MM.1S (cell line): ENCODE results near the gene CCDC14.

ENCODE experiments used
- DNase-seq: peaks from one replicate; pipeline ENCODE4 v3.0.0-alpha.2; 2015
- H2AFZ ChIP-seq: fragments of 300-600 bp; sonication (generic); 2 replicates; pipeline ENCODE4 v1.6.0; 2016; ENCODE audit warnings: antibody characterized with exemption, low read length
- H3F3A ChIP-seq: fragments of 300-600 bp; sonication (generic); 2 replicates; pipeline ENCODE4 v1.6.1; 2016; ENCODE audit warnings: mild to moderate bottlenecking, antibody characterized with exemption, low read length, moderate library complexity, mixed read lengths; ENCODE audit not compliant: insufficient read depth
- H3K27ac ChIP-seq: fragments of 300-600 bp; sonication (generic); 2 replicates; pipeline ENCODE4 v1.5.1; 2016; ENCODE audit warnings: mild to moderate bottlenecking, low read length
- H3K27me3 ChIP-seq: fragments of 300-600 bp; sonication (generic); replicated peaks from 2 replicates; pipeline ENCODE4 v1.6.0; 2016; ENCODE audit warnings: low read length; ENCODE audit not compliant: insufficient read depth
- H3K36me3 ChIP-seq: fragments of 300-600 bp; sonication (generic); replicated peaks from 2 replicates; pipeline ENCODE4 v1.6.1; 2016; ENCODE audit warnings: mild to moderate bottlenecking, low read length, mixed read lengths; ENCODE audit not compliant: insufficient read depth
- H3K4me1 ChIP-seq: fragments of 300-600 bp; sonication (generic); 2 replicates; pipeline ENCODE4 v1.6.1; 2016; ENCODE audit warnings: low read length, mixed read lengths
- H3K4me2 ChIP-seq: fragments of 300-600 bp; sonication (generic); 2 replicates; pipeline ENCODE4 v1.6.0; 2016; ENCODE audit warnings: low read depth, low read length
- H3K4me3 ChIP-seq: fragments of 300-600 bp; sonication (generic); 2 replicates; pipeline ENCODE4 v1.5.1; 2016; ENCODE audit warnings: low read length, mixed read lengths
- H3K79me2 ChIP-seq: fragments of 300-600 bp; sonication (generic); 2 replicates; pipeline ENCODE4 v1.6.1; 2016; ENCODE audit warnings: mixed run types, low read length, mixed read lengths
- H3K9ac ChIP-seq: fragments of 300-600 bp; sonication (generic); 2 replicates; pipeline ENCODE4 v1.6.1; 2016; ENCODE audit warnings: low read length, mixed read lengths
- H3K9me2 ChIP-seq: fragments of 300-600 bp; sonication (generic); replicated peaks from 2 replicates; pipeline ENCODE4 v1.6.1; 2016; ENCODE audit warnings: mild to moderate bottlenecking, low read length, mixed read lengths; ENCODE audit not compliant: insufficient read depth
- H3K9me3 ChIP-seq: fragments of 300-600 bp; sonication (generic); replicated peaks from 2 replicates; pipeline ENCODE4 v1.6.1; 2016; ENCODE audit warnings: mild to moderate bottlenecking, low read length, mixed read lengths; ENCODE audit not compliant: insufficient read depth
- H4K20me1 ChIP-seq: fragments of 300-600 bp; sonication (generic); 2 replicates; pipeline ENCODE4 v1.6.1; 2016; ENCODE audit warnings: mild to moderate bottlenecking, low read length, moderate library complexity, mixed read lengths; ENCODE audit not compliant: insufficient read depth
- CTCF ChIP-seq: fragments of 300-600 bp; sonication (generic); IDR thresholded peaks from 2 replicates; pipeline ENCODE4 v1.5.1; 2016; ENCODE audit warnings: antibody characterized with exemption, low read length, mixed read lengths
- EZH2 ChIP-seq: fragments of 300-600 bp; sonication (generic); optimal IDR thresholded peaks from 2 replicates; pipeline ENCODE3; 2017; ENCODE audit warnings: low read depth, mild to moderate bottlenecking, antibody characterized with exemption, low read length, mixed read lengths
- EZH2phosphoT487 ChIP-seq: fragments of 300-600 bp; sonication (generic); IDR thresholded peaks from 2 replicates; pipeline ENCODE4 v1.6.1; 2018; ENCODE audit warnings: antibody characterized with exemption, low read length

Gene CCDC14

GRCh38 chr3:123919353-123919752 lies 41.7 kb downstream of the CCDC14 start:
- H3K9ac ChIP-seq: no peak overlapping the region
- no peak overlapping the region for H3K4me2 ChIP-seq
- no peaks in the 10 kb centered on the region for H3K27me3 ChIP-seq
- no peaks in the 10 kb centered on the region for H3F3A ChIP-seq
- no peaks in the 10 kb centered on the region for H3K79me2 ChIP-seq
- H3K9me2 ChIP-seq: no peaks in the 10 kb centered on the region
- DNase-seq: no peak
- no peaks in the 10 kb centered on the region for H3K4me1 ChIP-seq
- H3K27ac ChIP-seq: no peak overlapping the region
- TF ChIP-seq CTCF (no peak), EZH2phosphoT487 (no peak), EZH2 (no peak)
- no peak overlapping the region for H3K4me3 ChIP-seq
- H3K36me3 ChIP-seq: 0 out of 2 replicates have a peak, but pooled peaks cover 2% of the 10 kb centered on the region
- H3K9me3 ChIP-seq: no peaks in the 10 kb centered on the region
- H2AFZ ChIP-seq: no peak overlapping the region
- H4K20me1 ChIP-seq: no peaks in the 10 kb centered on the region

GRCh38 chr3:123914829-123915228 lies 46.2 kb downstream of the CCDC14 start:
- H3K36me3 ChIP-seq: no peaks in the 10 kb centered on the region
- H3K9ac ChIP-seq: no peak overlapping the region
- no peaks in the 10 kb centered on the region for H3K9me2 ChIP-seq
- H3K4me2 ChIP-seq: no peak overlapping the region
- H3K79me2 ChIP-seq: no peaks in the 10 kb centered on the region
- DNase-seq: no peak
- peaks cover 12% of the 10 kb centered on the region for H3F3A ChIP-seq
- no peak overlapping the region for H3K27ac ChIP-seq
- H2AFZ ChIP-seq: no peak overlapping the region
- TF ChIP-seq EZH2phosphoT487 (no peak), CTCF (no peak), EZH2 (no peak)
- H3K4me3 ChIP-seq: no peak overlapping the region
- no peaks in the 10 kb centered on the region for H3K27me3 ChIP-seq
- no peaks in the 10 kb centered on the region for H4K20me1 ChIP-seq
- peaks cover 11% of the 10 kb centered on the region for H3K4me1 ChIP-seq
- no peaks in the 10 kb centered on the region for H3K9me3 ChIP-seq

- no peak for TF ChIP-seq EZH2
- no peak for TF ChIP-seq CTCF
- TF ChIP-seq EZH2phosphoT487: no peak
- peak overlapping the region; percentile 69; the same call in 1 of the 2 replicates for H3K27ac ChIP-seq
- no peaks in the 10 kb centered on the region for H3K36me3 ChIP-seq
- no peaks in the 10 kb centered on the region for H4K20me1 ChIP-seq
- no peak overlapping the region for H3K9ac ChIP-seq
- no peak overlapping the region for H3K4me3 ChIP-seq
- H3K4me2 ChIP-seq: peak overlapping the region; percentile 28
- H2AFZ ChIP-seq: peak overlapping the region; percentile 9; the same call in 1 of the 2 replicates
- H3K4me1 ChIP-seq: peaks cover 19% of the 10 kb centered on the region
- no peaks in the 10 kb centered on the region for H3K9me2 ChIP-seq
- H3K27me3 ChIP-seq: no peaks in the 10 kb centered on the region
- peak; percentile 60 for DNase-seq
- H3K79me2 ChIP-seq: no peaks in the 10 kb centered on the region
- H3K9me3 ChIP-seq: no peaks in the 10 kb centered on the region
- H3F3A ChIP-seq: peaks cover 19% of the 10 kb centered on the region
These were observed 51.2 kb downstream of the CCDC14 start for GRCh38 chr3:123909785-123910184.
